DOHH2 (cell line): ENCODE results near the gene SLC30A2.

ENCODE experiments used
- H3F3A ChIP-seq: fragments of 200-600 bp; sonication (generic), shearing (Covaris generic); 2 replicates; pipeline ENCODE4 v1.6.0; 2016; ENCODE audit warnings: antibody characterized with exemption, mild to moderate bottlenecking; ENCODE audit not compliant: control insufficient read depth, insufficient read depth
- H3K27ac ChIP-seq: fragments of 200-600 bp; sonication (generic); 2 replicates; pipeline ENCODE4 v1.5.1; 2014; ENCODE audit warnings: low read depth, mild to moderate bottlenecking, low read length, moderate library complexity
- H3K27me3 ChIP-seq: fragments of 200-600 bp; sonication (generic); 2 replicates; pipeline ENCODE4 v1.6.1; 2014; ENCODE audit warnings: mild to moderate bottlenecking, low read length, mixed read lengths; ENCODE audit not compliant: control insufficient read depth
- H3K36me3 ChIP-seq: fragments of 200-600 bp; sonication (generic); 2 replicates; pipeline ENCODE4 v1.6.1; 2014; ENCODE audit warnings: mild to moderate bottlenecking, low read length, moderate library complexity, mixed read lengths; ENCODE audit not compliant: control insufficient read depth
- H3K4me1 ChIP-seq: fragments of 200-600 bp; sonication (generic); 2 replicates; pipeline ENCODE4 v1.6.1; 2014; ENCODE audit warnings: mild to moderate bottlenecking, low read length, mixed read lengths; ENCODE audit not compliant: control insufficient read depth
- H3K4me2 ChIP-seq: fragments of 200-600 bp; sonication (generic); 2 replicates; pipeline ENCODE4 v1.6.0; 2014; ENCODE audit warnings: mild to moderate bottlenecking, low read length, moderate library complexity
- H3K4me3 ChIP-seq: fragments of 200-600 bp; sonication (generic); 2 replicates; pipeline ENCODE4 v1.5.1; 2014; ENCODE audit warnings: mild to moderate bottlenecking, low read length, mixed read lengths
- H3K79me2 ChIP-seq: fragments of 200-600 bp; sonication (generic); 2 replicates; pipeline ENCODE4 v1.6.1; 2014; ENCODE audit warnings: mild to moderate bottlenecking, low read length, mixed read lengths; ENCODE audit not compliant: control insufficient read depth
- H3K9me2 ChIP-seq: fragments of 200-600 bp; sonication (generic); replicated peaks from 2 replicates; pipeline ENCODE4 v1.6.1; 2014; ENCODE audit warnings: mild to moderate bottlenecking, low read length, mixed read lengths; ENCODE audit not compliant: control insufficient read depth
- H3K9me3 ChIP-seq: fragments of 200-600 bp; sonication (generic); 2 replicates; pipeline ENCODE4 v1.6.1; 2014; ENCODE audit warnings: antibody characterized with exemption, low read length, mixed read lengths; ENCODE audit not compliant: control insufficient read depth, insufficient read depth
- H4K20me1 ChIP-seq: fragments of 200-600 bp; sonication (generic); 2 replicates; pipeline ENCODE4 v1.6.0; 2014; ENCODE audit warnings: low read depth, mild to moderate bottlenecking, antibody characterized with exemption, low read length, moderate library complexity; ENCODE audit not compliant: control insufficient read depth, insufficient read depth
- EZH2phosphoT487 ChIP-seq: fragments of 200-600 bp; sonication (generic); IDR thresholded peaks from 2 replicates; pipeline ENCODE4 v1.6.1; 2017; ENCODE audit warnings: borderline replicate concordance, mild to moderate bottlenecking, antibody characterized with exemption, low read length, moderate library complexity, mixed read lengths
- TF ChIP-seq, protein P1 (sequence below): fragments of 200-600 bp; sonication (generic); IDR thresholded peaks from one replicate; pipeline ENCODE4 v1.5.1; 2014; ENCODE audit warnings: antibody characterized with exemption, mild to moderate bottlenecking, low read depth, low read length; ENCODE audit not compliant: poor library complexity, severe bottlenecking

SLC30A2 gene

DNA sequence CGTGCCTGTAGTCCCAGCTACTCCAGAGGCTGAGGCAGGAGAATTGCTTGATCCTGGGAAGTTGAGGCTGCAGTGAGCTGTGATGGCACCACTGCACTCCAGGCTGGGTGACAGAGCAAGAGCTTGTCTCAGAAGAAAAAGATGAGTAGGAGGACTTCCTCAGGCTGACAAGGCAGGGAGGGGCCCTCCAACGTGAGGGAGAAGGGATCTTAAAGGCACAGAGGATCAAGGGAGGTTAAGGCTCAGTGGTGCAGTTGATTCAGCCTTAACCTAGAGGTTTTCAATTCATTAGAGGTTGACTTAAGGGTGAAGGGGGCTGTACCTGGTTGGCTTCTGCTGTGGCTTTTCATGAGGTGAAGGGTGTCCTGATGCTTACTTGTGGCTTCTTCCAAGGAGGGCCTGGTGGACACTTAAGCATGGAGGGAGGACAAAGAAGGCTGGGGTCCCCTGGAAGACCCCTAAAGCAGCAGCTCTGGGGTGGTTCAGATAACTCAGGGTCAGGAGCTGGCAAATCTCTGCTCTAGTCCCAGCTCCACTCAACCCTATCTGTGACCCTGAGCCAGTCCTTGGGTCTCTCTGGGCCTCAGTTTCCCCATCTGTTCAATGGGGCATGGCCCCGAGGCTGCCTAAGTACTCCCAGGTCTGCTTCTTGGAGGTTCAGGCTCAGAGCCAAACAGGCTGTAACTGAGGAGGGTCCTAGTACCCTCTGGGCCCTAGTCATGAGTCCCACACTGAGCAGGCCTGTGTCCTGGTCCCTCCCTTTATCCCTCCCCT is 18.0 kb downstream of the SLC30A2 start:
- H3K27me3 ChIP-seq, result peaks cover 10% of the 10 kb centered on the region
- TF ChIP-seq, protein P1, sequence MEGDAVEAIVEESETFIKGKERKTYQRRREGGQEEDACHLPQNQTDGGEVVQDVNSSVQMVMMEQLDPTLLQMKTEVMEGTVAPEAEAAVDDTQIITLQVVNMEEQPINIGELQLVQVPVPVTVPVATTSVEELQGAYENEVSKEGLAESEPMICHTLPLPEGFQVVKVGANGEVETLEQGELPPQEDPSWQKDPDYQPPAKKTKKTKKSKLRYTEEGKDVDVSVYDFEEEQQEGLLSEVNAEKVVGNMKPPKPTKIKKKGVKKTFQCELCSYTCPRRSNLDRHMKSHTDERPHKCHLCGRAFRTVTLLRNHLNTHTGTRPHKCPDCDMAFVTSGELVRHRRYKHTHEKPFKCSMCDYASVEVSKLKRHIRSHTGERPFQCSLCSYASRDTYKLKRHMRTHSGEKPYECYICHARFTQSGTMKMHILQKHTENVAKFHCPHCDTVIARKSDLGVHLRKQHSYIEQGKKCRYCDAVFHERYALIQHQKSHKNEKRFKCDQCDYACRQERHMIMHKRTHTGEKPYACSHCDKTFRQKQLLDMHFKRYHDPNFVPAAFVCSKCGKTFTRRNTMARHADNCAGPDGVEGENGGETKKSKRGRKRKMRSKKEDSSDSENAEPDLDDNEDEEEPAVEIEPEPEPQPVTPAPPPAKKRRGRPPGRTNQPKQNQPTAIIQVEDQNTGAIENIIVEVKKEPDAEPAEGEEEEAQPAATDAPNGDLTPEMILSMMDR, result no peak
- no peak for TF ChIP-seq EZH2phosphoT487
- no peaks in the 10 kb centered on the region for H3K79me2 ChIP-seq
- no peaks in the 10 kb centered on the region for H3K9me3 ChIP-seq
- H3K9me2 ChIP-seq, result no peaks in the 10 kb centered on the region
- no peak overlapping the region for H3K4me3 ChIP-seq
- H3F3A ChIP-seq, result no peaks in the 10 kb centered on the region
- no peaks in the 10 kb centered on the region for H3K36me3 ChIP-seq
- H3K4me2 ChIP-seq, result no peak overlapping the region
- H4K20me1 ChIP-seq, result no peaks in the 10 kb centered on the region
- H3K4me1 ChIP-seq, result no peaks in the 10 kb centered on the region
- H3K27ac ChIP-seq, result no peak overlapping the region

DNA sequence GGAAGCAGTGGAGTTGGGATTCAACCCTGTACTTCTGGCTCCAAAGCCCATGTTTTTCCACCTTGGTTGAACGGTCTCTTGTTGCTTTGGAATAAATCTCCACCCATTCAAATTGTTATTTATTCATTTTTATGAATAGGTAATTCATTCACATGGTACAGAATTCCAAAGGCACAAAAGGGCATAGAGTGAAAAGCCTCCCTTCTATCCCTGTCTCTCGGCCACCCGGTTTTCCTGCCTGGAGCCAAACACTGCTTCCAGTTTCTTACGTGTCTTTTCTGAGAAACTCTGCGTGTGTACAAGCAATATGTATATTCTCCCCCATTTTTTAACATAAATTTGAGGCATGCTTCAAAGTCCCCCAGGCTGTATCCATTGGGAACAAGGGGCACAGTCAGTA is 20.4 kb downstream of the SLC30A2 start:
- no peak overlapping the region for H3K4me2 ChIP-seq
- H3K27ac ChIP-seq, result no peak overlapping the region
- peaks cover 10% of the 10 kb centered on the region for H3K27me3 ChIP-seq
- no peak for TF ChIP-seq EZH2phosphoT487
- TF ChIP-seq, protein P1, result no peak
- H3K9me2 ChIP-seq, result no peaks in the 10 kb centered on the region
- H3K4me1 ChIP-seq, result no peaks in the 10 kb centered on the region
- no peaks in the 10 kb centered on the region for H3F3A ChIP-seq
- no peak overlapping the region for H3K4me3 ChIP-seq
- no peaks in the 10 kb centered on the region for H3K9me3 ChIP-seq
- no peaks in the 10 kb centered on the region for H3K79me2 ChIP-seq
- no peaks in the 10 kb centered on the region for H3K36me3 ChIP-seq
- no peaks in the 10 kb centered on the region for H4K20me1 ChIP-seq

DNA sequence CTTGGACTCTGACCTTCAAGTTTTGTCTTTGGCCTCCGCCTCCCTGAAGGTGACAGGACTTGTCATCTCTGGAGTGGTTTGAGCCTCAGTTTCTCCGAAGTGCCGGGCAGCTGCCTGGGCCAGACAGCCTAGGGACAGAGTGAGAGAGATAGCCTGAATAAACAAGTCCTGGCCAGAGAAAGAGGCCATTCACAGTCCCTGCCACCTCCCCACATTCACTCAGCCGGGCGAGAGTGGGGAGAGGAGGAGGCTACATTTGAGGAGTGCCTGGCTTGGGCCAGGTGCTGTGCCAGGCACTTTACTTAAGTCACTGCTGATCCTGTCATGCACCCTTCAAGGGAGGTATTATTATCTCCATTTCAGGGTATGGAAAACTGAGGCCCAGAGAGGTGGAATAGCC is 20.9 kb downstream of the SLC30A2 start:
- Histone ChIP-seq H3K27me3 (peaks cover 13% of the 10 kb centered on the region), H3K4me1 (no peaks in the 10 kb centered on the region), H3F3A (no peaks in the 10 kb centered on the region)

More for the DNA sequence above, 20.9 kb downstream of the SLC30A2 start:
- Histone ChIP-seq H3K9me3 (no peaks in the 10 kb centered on the region), H3K4me2 (no peak overlapping the region), H3K4me3 (no peak overlapping the region), H3K27ac (no peak overlapping the region), H3K36me3 (no peaks in the 10 kb centered on the region), H4K20me1 (no peaks in the 10 kb centered on the region), H3K79me2 (no peaks in the 10 kb centered on the region), H3K9me2 (no peaks in the 10 kb centered on the region)
- TF ChIP-seq EZH2phosphoT487, result no peak
- TF ChIP-seq, protein P1, result no peak
